SJSA1 (cell line): ENCODE measurements around the gene SPOP. TPM values are rescaled to one million over a fixed set of nuclear protein-coding genes. Genes with fewer than 3 reads are reported as not detected.

Experiments
- DNase-seq, 2 experiments: peaks; one replicate each; pipeline ENCODE4 v3.0.0-alpha.2; 2015 to 2020; ENCODE audit warnings: low spot score in 2 of 2, low read depth in 1 of 2
- H3K27ac ChIP-seq: fragments of 250-450 bp; sonication (Bioruptor Pico); 2 replicates; pipeline ENCODE4 v1.5.1; 2020; ENCODE audit warnings: mild to moderate bottlenecking, moderate library complexity
- H3K27me3 ChIP-seq: fragments of 250-450 bp; sonication (Bioruptor Pico); replicated peaks from 2 replicates; pipeline ENCODE4 v1.5.1; 2020; ENCODE audit warnings: mild to moderate bottlenecking, moderate library complexity
- H3K36me3 ChIP-seq: fragments of 250-450 bp; sonication (Bioruptor Pico); 2 replicates; pipeline ENCODE4 v1.5.1; 2020; ENCODE audit warnings: mild to moderate bottlenecking
- H3K4me1 ChIP-seq: fragments of 250-450 bp; sonication (Bioruptor Pico); replicated peaks from 2 replicates; pipeline ENCODE4 v1.6.1; 2021; ENCODE audit warnings: mild to moderate bottlenecking
- H3K4me3 ChIP-seq: fragments of 250-450 bp; sonication (Bioruptor Pico); 2 replicates; pipeline ENCODE4 v1.5.1; 2020; ENCODE audit warnings: mild to moderate bottlenecking
- H3K9me3 ChIP-seq: fragments of 250-450 bp; sonication (Bioruptor Pico); replicated peaks from 2 replicates; pipeline ENCODE4 v1.5.1; 2020; ENCODE audit warnings: mild to moderate bottlenecking
- total RNA-seq: library from RNA; depleted of rRNA; stranded (reverse); fragments of >200 nt; shearing (Covaris generic); gene quantifications from 2 replicates; pipeline ENCODE4 v1.2.3, GENCODE V29; 2014

The SPOP gene
- total RNA-seq, 1 experiment from 2014 or later, result 73.0 TPM

GRCh38 chr17:49707246-49707607 is 29.3 kb upstream of the SPOP start:
- no peaks in the 10 kb centered on the region for H3K9me3 ChIP-seq
- H3K27me3 ChIP-seq, result no peaks in the 10 kb centered on the region
- H3K4me1 ChIP-seq, result peaks cover 13% of the 10 kb centered on the region
- H3K27ac ChIP-seq, result peak overlapping the region; percentile 97
- peak overlapping the region; percentile 73 for H3K4me3 ChIP-seq
- peak in 1 of 2 experiments; percentile 31 for DNase-seq
- H3K36me3 ChIP-seq, result peaks cover 38% of the 10 kb centered on the region

DNA sequence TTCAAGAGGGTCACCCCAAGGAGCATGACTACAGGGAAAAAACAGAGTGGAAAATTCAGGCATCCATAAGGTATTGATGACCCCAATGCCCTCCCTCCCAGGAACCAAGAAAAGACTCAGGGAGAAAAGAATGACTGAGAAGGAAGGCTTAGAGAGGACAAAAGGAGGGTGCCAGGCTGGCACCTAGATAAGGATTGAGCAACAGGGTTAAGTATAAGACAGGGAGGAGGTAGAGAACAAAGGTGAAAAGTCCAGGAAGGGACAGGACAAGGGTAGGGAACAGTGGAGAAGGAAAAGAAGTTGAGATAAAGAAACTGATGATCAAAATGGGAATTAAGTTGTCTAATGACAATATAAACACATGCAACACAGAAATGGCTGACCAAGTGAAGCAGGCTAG is 27.4 kb upstream of the SPOP start:
- DNase-seq, result no peak
- Histone ChIP-seq H3K4me3 (no peak overlapping the region), H3K36me3 (peaks cover 58% of the 10 kb centered on the region), H3K4me1 (peaks cover 13% of the 10 kb centered on the region), H3K9me3 (no peaks in the 10 kb centered on the region), H3K27me3 (no peaks in the 10 kb centered on the region), H3K27ac (no peak overlapping the region)

GRCh38 chr17:49703557-49704277 is 25.8 kb upstream of the SPOP start:
- no peak overlapping the region for H3K4me3 ChIP-seq
- no peaks in the 10 kb centered on the region for H3K27me3 ChIP-seq
- no peak for DNase-seq
- H3K9me3 ChIP-seq, result no peaks in the 10 kb centered on the region
- H3K4me1 ChIP-seq, result peaks cover 11% of the 10 kb centered on the region
- H3K36me3 ChIP-seq, result peaks cover 63% of the 10 kb centered on the region
- H3K27ac ChIP-seq, result no peak overlapping the region

DNA sequence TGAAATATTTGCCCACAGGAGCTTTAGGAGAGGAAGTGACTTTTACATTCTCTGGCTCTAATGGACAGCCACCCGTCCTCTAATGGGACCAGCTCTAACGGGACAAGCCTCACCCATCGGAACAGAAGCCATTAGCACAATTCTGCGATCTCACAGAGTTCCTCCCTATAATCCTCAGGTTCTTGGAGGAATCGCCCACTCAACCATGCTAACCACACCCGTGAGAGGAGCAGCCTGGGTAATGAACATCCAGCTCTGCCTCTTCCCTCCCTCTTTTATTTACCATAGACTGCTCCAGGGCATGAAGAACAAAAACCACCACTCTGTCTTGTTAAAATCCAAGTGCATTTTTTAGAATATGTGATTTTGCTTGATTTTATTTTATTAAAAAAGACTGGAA is 23.1 kb upstream of the SPOP start:
- Histone ChIP-seq H3K4me3 (no peak overlapping the region), H3K27ac (no peak overlapping the region), H3K27me3 (no peaks in the 10 kb centered on the region), H3K9me3 (no peaks in the 10 kb centered on the region), H3K36me3 (peaks cover 60% of the 10 kb centered on the region), H3K4me1 (no peaks in the 10 kb centered on the region)
- DNase-seq, result no peak

DNA sequence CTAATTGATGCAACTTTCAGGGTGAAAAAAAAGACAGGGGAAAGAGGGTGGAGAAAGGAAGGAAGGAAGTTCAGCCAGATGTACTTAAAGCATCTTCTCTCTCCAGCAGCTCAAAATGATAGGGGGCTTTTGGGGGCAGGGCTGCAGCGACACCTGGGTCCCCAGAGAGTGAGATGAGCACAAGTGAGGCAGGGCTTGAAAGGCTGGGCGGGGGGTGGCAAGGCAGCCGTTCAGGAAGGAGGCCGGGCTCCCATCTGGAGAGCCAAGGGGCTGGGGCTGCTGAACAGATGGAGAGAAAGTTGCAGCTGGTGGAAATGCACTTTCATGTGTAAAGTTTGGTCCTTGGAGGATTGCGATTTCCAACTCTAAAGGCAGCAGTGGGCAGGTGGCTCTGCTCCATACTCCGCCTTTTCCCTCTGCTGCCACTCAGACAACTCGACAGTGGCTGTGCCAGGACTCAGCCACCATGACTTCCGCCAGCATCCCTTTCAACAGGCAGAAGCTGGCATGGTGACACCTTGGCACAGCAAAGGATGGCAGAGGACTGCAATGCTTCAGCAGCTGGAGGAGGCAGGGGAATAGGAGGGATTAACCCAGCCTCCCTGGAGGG is 22.2 kb upstream of the SPOP start:
- Histone ChIP-seq H3K4me3 (no peak overlapping the region), H3K36me3 (peaks cover 53% of the 10 kb centered on the region), H3K27me3 (no peaks in the 10 kb centered on the region), H3K4me1 (no peaks in the 10 kb centered on the region; the same call in 1 of the 2 replicates), H3K27ac (no peak overlapping the region), H3K9me3 (no peaks in the 10 kb centered on the region)
- no peak for DNase-seq

DNA sequence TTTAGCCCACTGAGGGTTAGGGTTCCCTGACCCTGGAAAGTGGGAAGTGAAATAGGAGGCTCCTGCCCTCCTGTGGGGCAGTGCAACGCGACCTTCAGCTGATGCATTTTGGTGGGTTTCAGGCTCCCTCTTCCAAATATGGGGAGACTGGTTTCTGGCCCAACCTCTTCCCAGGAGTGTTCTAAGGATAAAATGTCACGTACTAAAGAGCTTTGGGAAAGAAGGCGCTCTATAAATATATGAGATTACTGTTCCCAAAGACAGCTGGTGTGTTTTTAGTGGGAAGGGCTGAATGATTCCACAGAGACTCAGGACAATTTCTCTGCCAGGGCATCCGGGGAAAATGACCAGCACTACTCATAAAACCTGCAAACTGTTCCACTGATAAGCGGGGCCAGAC is 20.1 kb upstream of the SPOP start:
- Histone ChIP-seq H3K4me3 (no peak overlapping the region), H3K4me1 (no peaks in the 10 kb centered on the region; the same call in 1 of the 2 replicates), H3K36me3 (peaks cover 32% of the 10 kb centered on the region), H3K9me3 (no peaks in the 10 kb centered on the region), H3K27me3 (no peaks in the 10 kb centered on the region), H3K27ac (no peak overlapping the region)
- no peak for DNase-seq

DNA sequence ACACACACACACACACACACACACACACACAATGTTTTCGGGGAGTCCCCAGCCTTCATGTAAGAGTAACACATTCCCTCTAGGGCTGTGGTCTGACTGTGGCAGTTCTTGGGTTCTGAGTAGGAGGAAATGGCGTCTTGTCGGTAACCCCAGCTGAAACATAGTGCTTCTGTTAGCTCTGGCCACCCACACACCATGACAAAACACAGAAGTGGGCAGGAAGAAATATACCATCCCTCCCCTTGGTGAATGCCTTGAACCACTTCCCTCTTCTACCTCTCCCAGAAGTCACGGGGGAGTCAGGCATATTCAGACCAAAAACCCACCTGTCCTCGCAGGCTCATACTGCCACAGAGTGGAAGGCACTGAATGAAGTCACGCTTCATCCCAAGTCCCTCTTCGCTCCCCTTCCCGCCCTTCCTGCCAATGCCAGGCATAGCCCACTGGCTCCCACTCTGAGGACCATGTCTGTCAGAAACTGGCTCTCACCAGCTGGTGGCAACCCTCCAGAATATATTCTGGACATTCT is 18.4 kb upstream of the SPOP start:
- no peak for DNase-seq
- H3K27ac ChIP-seq, result no peak overlapping the region
- peaks cover 15% of the 10 kb centered on the region for H3K36me3 ChIP-seq
- H3K27me3 ChIP-seq, result no peaks in the 10 kb centered on the region
- H3K9me3 ChIP-seq, result no peaks in the 10 kb centered on the region
- peaks cover 6% of the 10 kb centered on the region for H3K4me1 ChIP-seq
- no peak overlapping the region for H3K4me3 ChIP-seq

GRCh38 chr17:49695698-49696232 is 17.9 kb upstream of the SPOP start:
- Histone ChIP-seq H3K4me3 (no peak overlapping the region), H3K36me3 (peaks cover 10% of the 10 kb centered on the region), H3K27me3 (no peaks in the 10 kb centered on the region), H3K27ac (no peak overlapping the region), H3K9me3 (no peaks in the 10 kb centered on the region), H3K4me1 (peaks cover 11% of the 10 kb centered on the region)
- no peak for DNase-seq

DNA sequence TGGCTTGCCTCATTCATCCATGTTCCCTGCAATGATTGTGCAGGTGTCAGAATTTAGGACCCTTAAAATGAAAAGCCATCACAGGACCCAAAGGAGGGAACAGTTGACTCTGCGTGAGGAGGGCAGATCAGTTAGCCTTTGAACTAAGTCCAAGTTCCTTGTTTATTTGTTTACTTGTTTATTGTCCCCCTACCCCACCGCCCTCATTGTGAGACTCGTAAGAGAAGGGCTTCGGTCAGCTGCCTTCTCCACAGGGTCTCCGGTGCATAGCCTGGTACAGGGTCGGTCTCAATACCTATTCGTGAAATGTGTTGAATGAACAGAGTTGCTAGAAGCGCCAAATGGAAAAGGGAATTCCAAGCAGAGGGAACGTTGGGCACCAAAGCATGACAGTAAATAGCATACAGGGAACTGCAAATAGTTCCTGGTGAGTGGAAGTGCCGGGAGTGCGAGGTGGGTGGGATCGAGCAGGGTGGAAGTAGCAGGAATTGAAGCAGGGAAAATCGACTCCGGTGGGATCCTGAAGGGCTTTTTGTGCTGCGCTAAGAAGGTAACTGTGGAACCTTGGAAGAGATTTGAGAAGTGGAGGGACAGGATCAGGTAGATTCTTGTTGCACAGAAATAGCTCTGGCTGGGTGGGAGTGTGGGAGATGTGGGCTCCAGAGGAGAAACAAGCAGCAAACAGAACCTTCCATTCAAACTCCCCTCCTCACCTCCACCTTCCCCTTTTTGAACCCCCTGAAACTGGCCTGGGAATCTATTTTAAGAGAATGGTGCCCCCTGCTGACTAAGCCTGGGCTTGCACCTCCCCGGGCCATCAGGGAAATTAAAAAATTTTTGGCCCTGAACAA is 17.2 kb upstream of the SPOP start:
- Histone ChIP-seq H3K4me1 (peaks cover 13% of the 10 kb centered on the region), H3K4me3 (no peak overlapping the region), H3K27ac (no peak overlapping the region), H3K36me3 (peaks cover 3% of the 10 kb centered on the region), H3K27me3 (no peaks in the 10 kb centered on the region), H3K9me3 (no peaks in the 10 kb centered on the region)
- peak; percentile 64 for DNase-seq

DNA sequence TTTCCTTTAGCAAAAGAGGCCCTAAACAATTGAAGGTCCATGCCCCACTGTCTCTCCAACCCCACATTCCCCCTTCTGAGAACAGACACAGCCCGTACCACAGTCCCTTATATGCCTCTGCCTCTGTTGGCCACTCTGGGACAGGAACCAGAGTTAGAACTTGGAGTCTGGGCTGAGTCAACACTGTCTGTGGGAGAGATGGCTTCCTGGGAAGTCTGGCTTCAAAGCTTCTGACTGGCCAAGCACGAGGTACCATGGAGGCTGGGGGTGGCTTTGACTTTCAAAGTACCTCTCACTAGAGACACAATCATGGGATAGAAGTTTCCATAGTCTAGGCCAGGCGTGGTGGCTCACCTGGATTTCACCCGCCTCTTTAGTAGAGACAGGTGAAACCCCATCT is 14.9 kb upstream of the SPOP start:
- Histone ChIP-seq H3K27ac (no peak overlapping the region), H3K27me3 (no peaks in the 10 kb centered on the region), H3K36me3 (no peaks in the 10 kb centered on the region), H3K4me1 (peaks cover 22% of the 10 kb centered on the region), H3K9me3 (no peaks in the 10 kb centered on the region), H3K4me3 (no peak overlapping the region)
- DNase-seq, result no peak

GRCh38 chr17:49691677-49692191 is 13.8 kb upstream of the SPOP start:
- no peaks in the 10 kb centered on the region for H3K27me3 ChIP-seq
- no peak overlapping the region for H3K27ac ChIP-seq
- no peak for DNase-seq
- no peak overlapping the region for H3K4me3 ChIP-seq
- H3K4me1 ChIP-seq, result peaks cover 24% of the 10 kb centered on the region
- no peaks in the 10 kb centered on the region for H3K36me3 ChIP-seq
- H3K9me3 ChIP-seq, result no peaks in the 10 kb centered on the region

DNA sequence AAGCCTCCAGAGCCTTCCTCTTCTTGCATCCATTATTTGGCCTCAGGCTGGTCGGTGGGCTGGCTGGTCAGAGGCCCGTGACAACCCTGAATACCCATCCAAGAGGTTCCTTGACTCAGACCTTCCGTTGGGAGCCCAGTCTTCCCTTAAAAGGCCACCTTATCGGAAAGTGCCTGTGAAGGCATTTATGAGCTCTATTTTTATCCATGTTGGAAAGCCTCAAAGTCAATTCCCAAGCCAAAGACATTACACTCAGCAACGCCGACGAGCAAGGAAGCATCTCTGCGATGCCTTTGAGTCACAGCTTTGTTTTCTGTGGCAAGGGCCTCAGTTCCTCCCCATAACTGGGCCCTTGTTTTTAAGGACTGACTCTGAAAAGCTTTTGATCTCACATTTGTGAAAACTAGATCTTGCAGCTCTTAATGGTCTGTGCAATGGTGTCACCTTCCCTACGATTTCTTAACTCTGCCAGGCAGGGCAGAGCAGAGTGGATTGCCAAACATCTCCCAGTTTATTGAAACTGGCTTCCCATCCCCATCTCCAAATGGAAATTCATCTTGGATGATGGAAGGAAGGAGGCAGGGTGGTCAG is 13.3 kb upstream of the SPOP start:
- peak in 1 of 2 experiments; percentile 41 for DNase-seq
- no peak overlapping the region for H3K4me3 ChIP-seq
- H3K27ac ChIP-seq, result no peak overlapping the region
- peaks cover 24% of the 10 kb centered on the region for H3K4me1 ChIP-seq
- H3K27me3 ChIP-seq, result no peaks in the 10 kb centered on the region
- H3K36me3 ChIP-seq, result no peaks in the 10 kb centered on the region
- H3K9me3 ChIP-seq, result no peaks in the 10 kb centered on the region

DNA sequence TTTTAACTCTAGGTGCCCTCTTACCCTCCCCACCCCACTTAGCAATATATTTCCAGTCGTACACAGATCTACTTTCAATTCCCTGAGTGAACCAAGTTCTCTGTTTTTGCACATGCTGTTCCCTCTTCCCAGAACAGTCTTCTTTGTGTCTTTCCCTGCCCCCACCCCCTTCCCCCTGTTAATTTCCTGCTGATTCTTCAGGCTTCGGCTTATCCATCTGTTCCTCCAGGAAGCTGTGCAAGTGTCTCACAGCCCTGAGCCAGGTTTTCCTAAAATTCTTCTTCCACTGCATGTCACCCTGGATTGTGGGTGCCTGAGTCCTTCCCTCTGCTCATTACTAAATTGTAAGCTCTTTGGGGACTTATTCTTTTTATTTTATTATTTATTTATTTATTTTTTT is 12.4 kb upstream of the SPOP start:
- no peaks in the 10 kb centered on the region for H3K9me3 ChIP-seq
- no peak overlapping the region for H3K27ac ChIP-seq
- peaks cover 24% of the 10 kb centered on the region for H3K4me1 ChIP-seq
- no peak for DNase-seq
- H3K27me3 ChIP-seq, result no peaks in the 10 kb centered on the region
- H3K36me3 ChIP-seq, result no peaks in the 10 kb centered on the region
- no peak overlapping the region for H3K4me3 ChIP-seq
